Upper lobe of left lung (tissue), 6 donors: Measurements from ENCODE around the gene TBL1XR1. TPM values are rescaled to one million over a fixed set of nuclear protein-coding genes. Genes with fewer than 3 reads are reported as not detected.
"Not testable (repeated sequence)": the region's sequence is repeated elsewhere in the genome, so short reads cannot be mapped to it uniquely, and the experiment has no call there.

Experiments
- ATAC-seq, 2 donors: fragments of 200-7000 bp; cut with Tn5 transposase; one replicate each; pipeline ENCODE4 v1.9.1; 2022; ENCODE audit warnings: mild to moderate bottlenecking in 2 of 2, moderate library complexity in 2 of 2; ENCODE audit not compliant: low FRiP score in 2 of 2
- DNase-seq, 2 donors: peaks; one replicate each; pipeline ENCODE4 v3.0.0-alpha.2; 2019 to 2020
- H3K27ac ChIP-seq, 4 donors: fragments of 200-600 bp; sonication (generic); one replicate each; pipeline ENCODE4 v1.5.1; 2016 to 2019
- H3K27me3 ChIP-seq, 4 donors: fragments of 200-600 bp; sonication (generic); one replicate each; pipeline ENCODE4 v1.5.1; 2017 to 2019
- H3K36me3 ChIP-seq, 4 donors: fragments of 200-600 bp; sonication (generic); one replicate each; pipeline ENCODE4 v1.5.1; 2016 to 2019
- H3K4me1 ChIP-seq, 4 donors: fragments of 200-600 bp; sonication (generic); one replicate each; pipeline ENCODE4 v1.5.1; 2018 to 2019
- H3K4me3 ChIP-seq, 4 donors: fragments of 200-600 bp; sonication (generic); one replicate each; pipeline ENCODE4 v1.5.1; 2017 to 2019; ENCODE audit warnings: mild to moderate bottlenecking in 2 of 4, moderate library complexity in 1 of 4
- H3K9me3 ChIP-seq, 4 donors: fragments of 200-600 bp; sonication (generic); one replicate each; pipeline ENCODE4 v1.5.1; 2018 to 2019
- EP300 ChIP-seq, 4 donors: sonication (generic); formaldehyde crosslinking; IDR thresholded peaks; one replicate each; pipeline ENCODE4 v1.5.1; 2017; ENCODE audit warnings: antibody characterized with exemption in 4 of 4, control low read depth in 2 of 4
- POLR2A ChIP-seq, 4 donors: fragments of 450-650 bp; IDR thresholded peaks; one replicate each; pipeline ENCODE4 v1.5.1; 2016 to 2017; ENCODE audit warnings: antibody characterized with exemption in 4 of 4, mild to moderate bottlenecking in 2 of 4
- POLR2AphosphoS5 ChIP-seq, 2 donors: sonication (generic); formaldehyde crosslinking; IDR thresholded peaks; one replicate each; pipeline ENCODE4 v1.5.1; 2017; ENCODE audit warnings: antibody characterized with exemption in 2 of 2
- WGBS, 2 donors: methylation state at CpG; one replicate each; pipeline ENCODE4 v1.1.5; 2017 to 2018; 5-methylcytosine and 5-hydroxymethylcytosine counted together
- total RNA-seq, 6 donors: library from RNA; depleted of rRNA in 4 of 6; stranded (reverse); fragments of >200 nt in 4 of 6; gene quantifications; one replicate each; pipeline versions ENCODE4 v1.1.0 to v1.2.1, GENCODE V29; 2016 to 2021
- TF ChIP-seq, protein P1 (sequence below), 6 experiments: fragments of 450-650 bp in 4 of 6; fragments of 200-600 bp in 2 of 6; sonication (generic) in 2 of 6; IDR thresholded peaks; one replicate each; pipeline ENCODE4 v1.5.1; 2016 to 2019; ENCODE audit warnings: antibody characterized with exemption in 6 of 6
- donor health status: DM: no; HTN: no; CAD: no; lungs with moderate emphysema.
- donor health status: DM: no; HTN: yes; CAD: no; lungs with severe emphysema.

TBL1XR1 gene
- total RNA-seq, 6 donors from 2014 or later, result 46.1 to 156 (median 86.6) TPM

DNA sequence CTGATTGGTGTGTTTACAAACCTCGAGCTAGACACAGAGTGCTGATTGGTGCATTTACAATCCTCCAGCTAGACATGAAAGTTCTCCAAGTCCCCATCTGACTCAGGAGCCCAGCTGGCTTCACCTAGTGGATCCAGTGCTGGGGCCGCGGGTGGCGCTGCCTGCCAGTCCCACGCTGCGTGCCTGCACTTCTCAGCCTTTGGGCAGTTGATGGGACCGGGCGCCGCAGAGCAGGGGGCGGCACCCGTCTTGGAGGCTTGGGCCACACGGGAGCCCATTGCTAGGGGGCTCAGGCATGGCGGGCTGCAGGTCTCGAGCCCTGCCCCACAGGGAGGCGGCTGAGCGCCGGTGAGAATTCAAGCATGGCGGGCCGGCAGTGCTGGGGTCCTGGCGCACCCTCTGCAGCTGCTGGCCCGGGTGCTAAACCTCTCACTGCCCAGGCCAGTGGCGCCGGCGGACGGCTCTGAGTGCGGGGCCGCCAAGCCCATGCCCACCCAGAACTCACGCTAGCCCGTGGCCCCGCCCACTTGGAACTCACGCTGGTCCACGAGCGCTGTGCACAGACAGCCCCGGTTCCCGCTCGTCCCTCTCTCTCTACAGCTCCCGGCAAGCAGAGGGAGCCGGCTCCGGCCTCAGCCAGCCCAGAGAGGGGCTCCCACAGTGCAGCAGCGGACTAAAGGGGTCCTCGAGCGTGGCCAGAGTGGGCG lies 6.6 kb upstream of the TBL1XR1 start:
- Histone ChIP-seq H3K36me3 (no peaks in the 10 kb centered on the region), H3K4me1 (peaks cover 2 to 16% (median 5%) of the 10 kb centered on the region in 4 donors), H3K9me3 (no peaks in the 10 kb centered on the region), H3K4me3 (no peak overlapping the region), H3K27me3 (no peaks in the 10 kb centered on the region), H3K27ac (no peak overlapping the region)
- ATAC-seq (no peak), DNase-seq (peak in 1 of 2 donors; percentile 73)
- WGBS, 2 donors, result 91 to 100% methylated on average over 22 to 23 of the region's 43 CpGs
- TF ChIP-seq POLR2A (IDR thresholded peaks at IDR 0.05) (no peak), POLR2AphosphoS5 (IDR thresholded peaks at IDR 0.05) (no peak), EP300 (IDR thresholded peaks at IDR 0.05) (no peak)
- TF ChIP-seq, protein P1, sequence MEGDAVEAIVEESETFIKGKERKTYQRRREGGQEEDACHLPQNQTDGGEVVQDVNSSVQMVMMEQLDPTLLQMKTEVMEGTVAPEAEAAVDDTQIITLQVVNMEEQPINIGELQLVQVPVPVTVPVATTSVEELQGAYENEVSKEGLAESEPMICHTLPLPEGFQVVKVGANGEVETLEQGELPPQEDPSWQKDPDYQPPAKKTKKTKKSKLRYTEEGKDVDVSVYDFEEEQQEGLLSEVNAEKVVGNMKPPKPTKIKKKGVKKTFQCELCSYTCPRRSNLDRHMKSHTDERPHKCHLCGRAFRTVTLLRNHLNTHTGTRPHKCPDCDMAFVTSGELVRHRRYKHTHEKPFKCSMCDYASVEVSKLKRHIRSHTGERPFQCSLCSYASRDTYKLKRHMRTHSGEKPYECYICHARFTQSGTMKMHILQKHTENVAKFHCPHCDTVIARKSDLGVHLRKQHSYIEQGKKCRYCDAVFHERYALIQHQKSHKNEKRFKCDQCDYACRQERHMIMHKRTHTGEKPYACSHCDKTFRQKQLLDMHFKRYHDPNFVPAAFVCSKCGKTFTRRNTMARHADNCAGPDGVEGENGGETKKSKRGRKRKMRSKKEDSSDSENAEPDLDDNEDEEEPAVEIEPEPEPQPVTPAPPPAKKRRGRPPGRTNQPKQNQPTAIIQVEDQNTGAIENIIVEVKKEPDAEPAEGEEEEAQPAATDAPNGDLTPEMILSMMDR (IDR thresholded peaks at IDR 0.05), result no peak

DNA sequence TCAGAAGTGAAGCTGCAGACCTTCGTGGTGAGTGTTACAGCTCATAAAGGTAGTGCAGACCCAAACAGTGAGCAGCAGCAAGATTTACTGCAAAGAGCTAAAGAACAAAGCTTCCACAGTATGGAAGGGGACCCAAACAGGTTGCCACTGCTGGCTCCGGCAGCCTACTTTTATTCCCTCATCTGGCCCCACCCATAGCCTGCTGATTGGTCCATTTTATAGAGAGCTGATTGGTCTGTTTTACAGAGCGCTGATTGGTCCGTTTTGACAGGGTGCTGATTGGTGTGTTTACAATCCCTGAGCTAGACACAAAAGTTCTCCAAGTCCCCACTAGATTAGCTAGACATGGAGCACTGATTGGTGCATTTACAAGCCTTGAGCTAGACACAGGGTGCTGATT lies 5.7 kb upstream of the TBL1XR1 start:
- H3K27me3 ChIP-seq, ATAC-seq, H3K9me3 ChIP-seq, H3K36me3 ChIP-seq, H3K4me3 ChIP-seq, DNase-seq, H3K27ac ChIP-seq: not testable (repeated sequence)
- WGBS, 2 donors, result 97 to 100% methylated on average over 4 of the region's 4 CpGs
- peaks cover 9 to 24% (median 12%) of the 10 kb centered on the region in 4 donors for H3K4me1 ChIP-seq

DNA sequence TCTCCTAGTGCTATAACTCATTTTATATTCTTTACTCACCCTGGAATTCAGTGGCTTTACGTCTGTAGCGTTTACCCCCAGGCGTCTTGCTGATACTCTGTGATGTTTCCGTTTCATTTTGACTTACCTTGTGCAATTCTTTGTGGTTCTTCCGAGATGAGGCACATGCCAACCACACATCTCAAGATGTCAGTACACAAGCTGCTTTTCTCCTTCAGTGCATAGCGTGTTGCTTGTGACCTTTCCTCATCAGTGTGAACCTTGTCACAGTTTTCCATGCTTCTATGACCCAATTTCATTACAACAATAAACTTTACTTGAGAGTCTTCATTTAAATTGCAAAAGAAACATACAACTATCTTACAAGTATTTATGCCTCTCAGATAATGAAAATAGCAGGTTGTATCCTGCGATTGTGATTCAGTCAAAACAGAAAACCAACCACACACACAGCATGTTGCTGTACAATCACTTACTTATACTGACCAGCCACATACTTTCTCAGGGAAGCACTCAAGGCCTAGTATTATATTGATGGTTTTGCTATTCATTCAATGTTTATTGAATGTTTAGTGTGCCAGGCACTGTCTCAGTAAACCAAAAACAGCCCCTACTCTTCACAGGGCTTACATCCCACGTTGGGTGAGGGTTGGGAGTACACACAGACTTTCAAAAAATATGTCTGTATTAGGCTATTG lies 4.6 kb upstream of the TBL1XR1 start:
- peak in 1 of 2 donors; percentile 45 for DNase-seq
- ATAC-seq, result peak in 1 of 2 donors; percentile 49
- Histone ChIP-seq H3K4me1 (peaks cover 9 to 26% (median 12%) of the 10 kb centered on the region in 4 donors), H3K4me3 (no peak overlapping the region), H3K36me3 (no peaks in the 10 kb centered on the region), H3K27me3 (no peaks in the 10 kb centered on the region), H3K27ac (peak overlapping the region in 3 of 4 donors; percentile 24 to 54 (median 32)), H3K9me3 (no peaks in the 10 kb centered on the region)
- WGBS, 2 donors, result 64 to 77% methylated on average over 8 of the region's 8 CpGs
- TF ChIP-seq POLR2AphosphoS5 (IDR thresholded peaks at IDR 0.05), result peak; percentile 37 to 63
- TF ChIP-seq, protein P1 (IDR thresholded peaks at IDR 0.05), result no peak
- no peak for TF ChIP-seq POLR2A (IDR thresholded peaks at IDR 0.05)

DNA sequence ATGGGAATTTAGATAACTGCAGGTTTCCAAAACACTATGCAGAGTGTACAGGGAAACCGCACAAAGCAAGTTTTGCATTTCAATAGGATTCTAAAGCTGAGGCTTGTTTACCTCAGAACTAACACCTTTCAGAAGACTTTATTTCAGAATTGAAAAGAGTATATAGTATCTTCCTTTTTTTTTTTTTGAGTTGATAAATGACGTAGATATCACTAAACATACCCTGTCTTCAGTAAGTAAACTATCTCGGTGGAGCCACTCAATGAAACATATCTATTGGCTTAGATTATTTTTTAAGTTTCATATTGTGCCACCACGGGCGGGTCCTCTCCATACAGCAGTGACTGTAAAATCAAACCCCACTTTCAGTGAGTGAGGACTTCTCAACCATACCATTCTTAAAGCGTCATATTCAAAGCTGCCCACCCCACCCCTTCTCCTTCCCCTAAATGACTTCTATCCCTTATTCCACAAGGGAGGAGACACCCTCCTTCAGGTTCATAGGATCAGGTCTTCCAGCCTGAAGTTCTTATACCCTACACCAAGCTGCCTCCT lies 2.0 kb upstream of the TBL1XR1 start:
- no peak for ATAC-seq
- Histone ChIP-seq H3K9me3 (no peaks in the 10 kb centered on the region), H3K36me3 (no peaks in the 10 kb centered on the region), H3K27me3 (no peaks in the 10 kb centered on the region), H3K27ac (peak overlapping the region; percentile 5 to 99 (median 96)), H3K4me1 (peaks cover 13 to 29% (median 19%) of the 10 kb centered on the region in 4 donors), H3K4me3 (no peak overlapping the region)
- DNase-seq, result no peak
- WGBS, 2 donors, result 52 to 63% methylated on average over 6 of the region's 6 CpGs
- no peak for TF ChIP-seq POLR2A (IDR thresholded peaks at IDR 0.05)

DNA sequence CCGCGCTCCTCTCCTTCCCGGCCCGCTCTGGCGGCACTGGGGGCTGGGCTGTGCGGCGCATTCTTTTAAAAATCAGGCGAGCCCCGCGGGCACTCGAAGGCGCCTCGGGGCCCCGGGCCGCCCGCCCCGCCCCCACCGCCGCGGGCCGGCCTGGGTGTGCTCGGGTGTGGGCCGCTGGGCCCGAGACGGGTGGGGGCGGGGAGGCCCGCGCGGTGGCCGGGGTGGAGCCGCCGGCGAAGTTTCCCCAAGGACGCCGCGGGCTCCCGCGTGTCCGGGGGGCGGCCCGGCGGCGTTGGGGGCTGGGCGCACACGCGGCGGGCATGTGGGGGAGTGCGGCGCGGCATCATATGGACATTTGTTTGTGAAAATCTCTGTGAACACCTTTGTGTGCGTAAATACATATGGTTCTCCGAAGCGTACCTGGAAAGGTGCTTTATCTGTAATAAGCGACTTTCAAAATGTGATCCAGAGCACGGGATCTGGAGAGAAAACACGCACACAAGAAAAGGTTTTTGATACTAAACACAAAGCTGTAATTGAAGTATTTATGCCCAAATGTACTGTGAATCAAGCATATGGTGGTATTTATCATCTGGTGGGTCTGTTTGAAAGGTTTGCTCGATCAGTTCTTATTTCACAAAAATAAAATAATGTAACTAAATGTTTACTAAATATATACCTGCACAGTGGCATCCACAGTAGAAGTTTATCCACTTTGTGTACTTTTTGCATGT lies 612 bp upstream of the TBL1XR1 start:
- H3K36me3 ChIP-seq, result no peaks in the 10 kb centered on the region
- DNase-seq (peak; percentile 73 to 94), ATAC-seq (peak; percentile 76)
- TF ChIP-seq, protein P1 (IDR thresholded peaks at IDR 0.05), result no peak
- TF ChIP-seq POLR2A (IDR thresholded peaks at IDR 0.05), result peak in 1 of 4 donors; percentile 24
- peak overlapping the region; percentile 11 to 91 (median 84) for H3K4me3 ChIP-seq
- H3K4me1 ChIP-seq, result peaks cover 20 to 35% (median 26%) of the 10 kb centered on the region in 4 donors
- H3K27me3 ChIP-seq, result no peaks in the 10 kb centered on the region
- peak overlapping the region; percentile 93 to 100 (median 99) for H3K27ac ChIP-seq
- 2 to 3% methylated on average over 8 to 26 of the region's 57 CpGs for WGBS, 2 donors
- H3K9me3 ChIP-seq, result no peaks in the 10 kb centered on the region
